Calu3 (cell line): Measurements from ENCODE around the gene KIRREL3. TPM values are rescaled to one million over a fixed set of nuclear protein-coding genes. Genes with fewer than 3 reads are reported as not detected.

ENCODE experiments used
- BruUV-seq: library from RNA; stranded (reverse); fragments of 400-500 nt; replicated peaks from 2 replicates; lab custom pipeline; 2021; lab: Mats Ljungman, UMichigan
- CTCF ChIA-PET: fragments of 300-600 bp; sonication (Branson Sonifier 250); formaldehyde crosslinking; loops from one replicate; lab custom pipeline; 2022; ENCODE audit warnings: antibody characterized with exemption; lab: Charles Lee
- DNase-seq: peaks from one replicate; pipeline ENCODE4 v3.0.0; 2022
- H3K27ac Mint-ChIP-seq: one replicate; pipeline ENCODE4 v1.8.0; 2022; ENCODE audit warnings: mixed read lengths; ENCODE audit not compliant: unreplicated experiment
- H3K27me3 Mint-ChIP-seq: one replicate; pipeline ENCODE4 v1.8.0; 2022; ENCODE audit warnings: mixed read lengths; ENCODE audit not compliant: unreplicated experiment
- H3K36me3 Mint-ChIP-seq: one replicate; pipeline ENCODE4 v1.8.0; 2022; ENCODE audit warnings: mild to moderate bottlenecking, moderate library complexity, mixed read lengths; ENCODE audit not compliant: insufficient read depth, unreplicated experiment
- H3K4me1 Mint-ChIP-seq: one replicate; pipeline ENCODE4 v1.8.0; 2022; ENCODE audit warnings: mild to moderate bottlenecking, low read depth, mixed read lengths; ENCODE audit not compliant: unreplicated experiment
- H3K4me3 Mint-ChIP-seq: one replicate; pipeline ENCODE4 v1.8.0; 2022; ENCODE audit warnings: mild to moderate bottlenecking, low read depth, moderate library complexity, mixed read lengths; ENCODE audit not compliant: unreplicated experiment
- H3K9me3 Mint-ChIP-seq: one replicate; pipeline ENCODE4 v1.8.0; 2022; ENCODE audit warnings: low read depth, mixed read lengths; ENCODE audit not compliant: unreplicated experiment
- CTCF ChIP-seq: fragments of 200-600 bp; IDR thresholded peaks from one replicate; pipeline ENCODE4 v1.8.0; 2022; ENCODE audit warnings: antibody characterized with exemption; ENCODE audit not compliant: unreplicated experiment
- intact Hi-C: fragments of 100-400 bp; cut with micrococcal nuclease; formaldehyde crosslinking; loops from one replicate; pipeline ENCODE4 v1.10.0; 2022; ENCODE audit not compliant: unreplicated experiment
- total RNA-seq: library from RNA; stranded (reverse); gene quantifications from 2 replicates; pipeline ENCODE4 v1.2.3, GENCODE V29; 2022

Gene KIRREL3
- total RNA-seq, 1 experiment from 2014 or later = 0.26 TPM

- TF ChIP-seq CTCF = no peak
- intact Hi-C loops = no loop called here
- CTCF ChIA-PET = no interaction called here
These were observed 540.8 kb downstream of the KIRREL3 start for GRCh38 chr11:126459691-126460281.

GRCh38 chr11:126457817-126458216 lies 542.8 kb downstream of the KIRREL3 start:
- peaks cover 33% of the 10 kb centered on the region for H3K27me3 Mint-ChIP-seq
- no peaks in the 10 kb centered on the region for H3K9me3 Mint-ChIP-seq
- CTCF ChIA-PET = no interaction called here
- intact Hi-C loops = no loop called here
- no peak for TF ChIP-seq CTCF
- H3K4me1 Mint-ChIP-seq = no peaks in the 10 kb centered on the region
- H3K4me3 Mint-ChIP-seq = no peak overlapping the region
- no peak overlapping the region for H3K27ac Mint-ChIP-seq
- H3K36me3 Mint-ChIP-seq = no peaks in the 10 kb centered on the region
- BruUV-seq = no TSS peak
- DNase-seq = no peak

More at GRCh38 chr11:126459691-126460281, 540.8 kb downstream of the KIRREL3 start:
- Mint-ChIP-seq H3K27ac (no peak overlapping the region), H3K4me3 (no peak overlapping the region), H3K36me3 (no peaks in the 10 kb centered on the region), H3K9me3 (peaks cover 2% of the 10 kb centered on the region), H3K27me3 (peaks cover 44% of the 10 kb centered on the region), H3K4me1 (no peaks in the 10 kb centered on the region)
- DNase-seq = no peak
- BruUV-seq = no TSS peak

GRCh38 chr11:126456783-126457542 lies 543.6 kb downstream of the KIRREL3 start:
- H3K4me1 Mint-ChIP-seq = no peaks in the 10 kb centered on the region
- peaks cover 33% of the 10 kb centered on the region for H3K27me3 Mint-ChIP-seq
- intact Hi-C loops = no loop called here
- no peak overlapping the region for H3K4me3 Mint-ChIP-seq
- DNase-seq = no peak
- no peak for TF ChIP-seq CTCF
- CTCF ChIA-PET = no interaction called here
- no peak overlapping the region for H3K27ac Mint-ChIP-seq
- H3K36me3 Mint-ChIP-seq = no peaks in the 10 kb centered on the region
- H3K9me3 Mint-ChIP-seq = no peaks in the 10 kb centered on the region
- BruUV-seq = no TSS peak

GRCh38 chr11:126456089-126456488 lies 544.5 kb downstream of the KIRREL3 start:
- DNase-seq = no peak
- intact Hi-C loops = no loop called here
- no peaks in the 10 kb centered on the region for H3K9me3 Mint-ChIP-seq
- no peaks in the 10 kb centered on the region for H3K36me3 Mint-ChIP-seq
- TF ChIP-seq CTCF = no peak
- H3K4me1 Mint-ChIP-seq = no peaks in the 10 kb centered on the region
- peaks cover 33% of the 10 kb centered on the region for H3K27me3 Mint-ChIP-seq
- no peak overlapping the region for H3K4me3 Mint-ChIP-seq
- CTCF ChIA-PET = no interaction called here
- no peak overlapping the region for H3K27ac Mint-ChIP-seq
- no TSS peak for BruUV-seq
